Nephron progenitor cell (in vitro differentiated cells): ENCODE measurements around the gene MCF2.

Experiments used
- DNase-seq: peaks from one replicate; pipeline ENCODE4 v3.0.0; 2021
- H3K27ac Mint-ChIP-seq: 2 replicates; pipeline ENCODE4 v1.8.0; 2021; ENCODE audit warnings: mild to moderate bottlenecking, moderate library complexity, mixed read lengths
- H3K27me3 Mint-ChIP-seq: 2 replicates; pipeline ENCODE4 v1.8.0; 2021; ENCODE audit warnings: mild to moderate bottlenecking, low read depth, mixed read lengths; ENCODE audit not compliant: poor library complexity
- H3K36me3 Mint-ChIP-seq: 2 replicates; pipeline ENCODE4 v1.8.0; 2021; ENCODE audit warnings: low read depth, mixed read lengths
- H3K4me1 Mint-ChIP-seq: 2 replicates; pipeline ENCODE4 v1.8.0; 2021; ENCODE audit warnings: mixed read lengths
- H3K4me3 Mint-ChIP-seq: 2 replicates; pipeline ENCODE4 v1.8.0; 2021; ENCODE audit warnings: mild to moderate bottlenecking, moderate library complexity, mixed read lengths
- H3K9me3 Mint-ChIP-seq: 2 replicates; pipeline ENCODE4 v1.8.0; 2021; ENCODE audit warnings: mild to moderate bottlenecking, moderate library complexity, mixed read lengths
- CTCF ChIP-seq: fragments of 200-600 bp; sonication (generic); IDR thresholded peaks from 2 replicates; pipeline ENCODE4 v1.5.0; 2021; ENCODE audit warnings: antibody characterized with exemption

The MCF2 gene

GRCh38 chrX:139538907-139539790 lies 168.8 kb downstream of the MCF2 start:
- no peak for TF ChIP-seq CTCF
- Mint-ChIP-seq H3K27ac (no peak overlapping the region), H3K36me3 (no peaks in the 10 kb centered on the region), H3K27me3 (peaks cover 2% of the 10 kb centered on the region), H3K4me3 (no peak overlapping the region), H3K4me1 (no peaks in the 10 kb centered on the region), H3K9me3 (peaks cover 13% of the 10 kb centered on the region)
- no peak for DNase-seq

- peaks cover 2% of the 10 kb centered on the region for H3K27me3 Mint-ChIP-seq
- H3K4me3 Mint-ChIP-seq = no peak overlapping the region
- H3K4me1 Mint-ChIP-seq = no peaks in the 10 kb centered on the region
- no peaks in the 10 kb centered on the region for H3K36me3 Mint-ChIP-seq
- DNase-seq = no peak
- no peak overlapping the region for H3K27ac Mint-ChIP-seq
- peaks cover 15% of the 10 kb centered on the region for H3K9me3 Mint-ChIP-seq
- no peak for TF ChIP-seq CTCF
Observed at GRCh38 chrX:139533444-139533843, 174.5 kb downstream of the MCF2 start.

- Mint-ChIP-seq H3K36me3 (no peaks in the 10 kb centered on the region), H3K4me3 (no peak overlapping the region), H3K9me3 (peaks cover 14% of the 10 kb centered on the region), H3K27me3 (peaks cover 2% of the 10 kb centered on the region), H3K4me1 (no peaks in the 10 kb centered on the region), H3K27ac (no peak overlapping the region)
- DNase-seq = no peak
- TF ChIP-seq CTCF = no peak
Observed at GRCh38 chrX:139532834-139533233, 175.1 kb downstream of the MCF2 start.
